Endothelial cell of umbilical vein (primary cell): ENCODE data around the gene PNMA8A. TPM values are rescaled to one million over a fixed set of nuclear protein-coding genes. Genes with fewer than 3 reads are reported as not detected.

ENCODE experiments used
- BruUV-seq: library from RNA; stranded (reverse); fragments of 400-500 nt; replicated peaks from 2 replicates; lab custom pipeline; 2021; lab: Mats Ljungman, UMichigan
- CTCF ChIA-PET: fragments of 300-600, 350-600 bp; sonication (Branson Sonifier 250); formaldehyde crosslinking; loops from one replicate; lab custom pipeline; 2021; ENCODE audit warnings: antibody characterized with exemption, inconsistent platforms; lab: Charles Lee
- POLR2A ChIA-PET: fragments of 300-600, 350-600 bp; sonication (Branson Sonifier 250); formaldehyde crosslinking; loops from one replicate; lab custom pipeline; 2021; ENCODE audit warnings: antibody characterized with exemption, inconsistent platforms; lab: Charles Lee
- DNase-seq: peaks from one replicate; pipeline ENCODE4 v3.0.0-alpha.2; 2011; ENCODE audit warnings: low read depth, low spot score
- FAIRE-seq: peaks from 2 replicates; lab custom pipeline; 2011; peaks lifted over from hg19 to GRCh38; lab: Jason Lieb, UNC
- H2AFZ ChIP-seq: 2 replicates; pipeline ENCODE4 v1.6.0; 2012; ENCODE audit warnings: low read depth, low read length, control low read depth, inconsistent platforms
- H3K27ac ChIP-seq: 2 replicates; pipeline ENCODE4 v1.5.1; 2011; ENCODE audit warnings: low read depth, mild to moderate bottlenecking, control low read depth, low read length, moderate library complexity; ENCODE audit not compliant: insufficient read depth
- H3K27me3 ChIP-seq, 2 experiments: 2 replicates each; pipeline versions ENCODE4 v1.6.0 to v1.6.1; 2011; ENCODE audit warnings: low read length in 2 of 2, mixed read lengths in 1 of 2; ENCODE audit not compliant: control insufficient read depth in 2 of 2, insufficient read depth in 2 of 2
- H3K36me3 ChIP-seq, 2 experiments: 2 replicates in 1 of 2; 3 replicates in 1 of 2; pipeline ENCODE4 v1.5.1; 2011; ENCODE audit warnings: low read length in 2 of 2, mild to moderate bottlenecking in 1 of 2, moderate library complexity in 1 of 2; ENCODE audit not compliant: control insufficient read depth in 2 of 2, insufficient read depth in 2 of 2; ENCODE audit errors: extremely low read depth in 1 of 2
- H3K4me1 ChIP-seq: 3 replicates; pipeline ENCODE4 v1.5.1; 2011; ENCODE audit warnings: mild to moderate bottlenecking, low read length; ENCODE audit not compliant: control insufficient read depth, insufficient read depth; ENCODE audit errors: extremely low read depth
- H3K4me2 ChIP-seq: 2 replicates; pipeline ENCODE4 v1.6.1; 2011; ENCODE audit warnings: low read length, control low read depth, mixed read lengths; ENCODE audit not compliant: insufficient read depth
- H3K4me3 ChIP-seq, 3 experiments: fragments of 200-600 bp in 1 of 3; sonication (generic), shearing (Covaris generic) in 1 of 3; replicated peaks in 1 of 3; 2 replicates each; pipeline ENCODE4 v1.5.1; 2011 to 2016; ENCODE audit warnings: control low read depth in 3 of 3, low read length in 3 of 3, mild to moderate bottlenecking in 2 of 3, inconsistent platforms in 1 of 3, low read depth in 1 of 3, moderate library complexity in 1 of 3; ENCODE audit not compliant: insufficient read depth in 1 of 3
- H3K79me2 ChIP-seq: 2 replicates; pipeline ENCODE4 v1.6.0; 2012; ENCODE audit warnings: low read length, inconsistent platforms; ENCODE audit not compliant: control insufficient read depth, insufficient read depth
- H3K9ac ChIP-seq: replicated peaks from 2 replicates; pipeline ENCODE3; 2011; ENCODE audit warnings: low read length, control low read depth; ENCODE audit not compliant: insufficient read depth; ENCODE audit errors: extremely low read depth
- H3K9me1 ChIP-seq: replicated peaks from 3 replicates; pipeline ENCODE4 v1.6.0; 2011; ENCODE audit warnings: mild to moderate bottlenecking, low read length; ENCODE audit not compliant: control insufficient read depth, insufficient read depth; ENCODE audit errors: extremely low read depth
- H3K9me3 ChIP-seq: replicated peaks from 2 replicates; pipeline ENCODE4 v1.5.1; 2012; ENCODE audit warnings: low read length, inconsistent platforms; ENCODE audit not compliant: control insufficient read depth, insufficient read depth
- H4K20me1 ChIP-seq: replicated peaks from 2 replicates; pipeline ENCODE3; 2011; ENCODE audit warnings: mild to moderate bottlenecking, low read length; ENCODE audit not compliant: control insufficient read depth, insufficient read depth; ENCODE audit errors: extremely low read depth
- GATA2 ChIP-seq: IDR thresholded peaks from 2 replicates; pipeline ENCODE4 v1.7.0; 2011; ENCODE audit warnings: low read depth, mild to moderate bottlenecking, moderate library complexity, mixed read lengths, low read length; ENCODE audit not compliant: insufficient read length, insufficient read depth
- JUN ChIP-seq: IDR thresholded peaks from 2 replicates; pipeline ENCODE4 v1.6.1; 2011; ENCODE audit warnings: borderline replicate concordance, low read depth; ENCODE audit not compliant: insufficient read length, insufficient read depth
- MYC ChIP-seq: IDR thresholded peaks from one replicate; pipeline ENCODE4 v1.6.1; 2011; ENCODE audit warnings: mild to moderate bottlenecking, low read depth, low read length
- POLR2A ChIP-seq: IDR thresholded peaks from 2 replicates; pipeline ENCODE4 v1.6.1; 2012; ENCODE audit warnings: low read depth, mild to moderate bottlenecking, control low read depth, low read length
- POLR2AphosphoS5 ChIP-seq: IDR thresholded peaks from 2 replicates; pipeline ENCODE4 v1.6.1; 2012; ENCODE audit warnings: low read depth, mild to moderate bottlenecking, control low read depth, low read length, moderate library complexity; ENCODE audit not compliant: insufficient read depth
- dilution Hi-C: fragments of 300-500 bp; cut with MboI; formaldehyde crosslinking; loops from one replicate; pipeline ENCODE4 v1.15.0; 2019; ENCODE audit warnings: low sequenced_read_pairs; ENCODE audit not compliant: extremely low pct_ligation_motif_present
- intact Hi-C: fragments of 100-400 bp; cut with micrococcal nuclease; formaldehyde crosslinking; loops from one replicate; pipeline ENCODE4 v1.10.0; 2022
- polyA plus RNA-seq, 4 experiments: library from polyadenylated mRNA; depleted of rRNA in 3 of 4; stranded (reverse) in 3 of 4; unstranded in 1 of 4; fragments of >200 nt; gene quantifications; 2 replicates each; pipeline versions ENCODE4 v1.2.1 to v1.2.3, GENCODE V29; 2011 to 2012; ENCODE audit warnings: missing spikeins in 1 of 4
- total RNA-seq: library from RNA; stranded (reverse); gene quantifications from 2 replicates; pipeline ENCODE4 v1.2.3, GENCODE V29; 2021
- TF ChIP-seq, protein P1 (sequence below), 2 donors: IDR thresholded peaks; 1 replicate in 1 of 2; 2 replicates in 1 of 2; pipeline ENCODE4 v1.5.1; 2011; ENCODE audit warnings: low read length in 2 of 2, mild to moderate bottlenecking in 2 of 2, moderate library complexity in 2 of 2, control low read depth in 1 of 2, inconsistent platforms in 1 of 2, low read depth in 1 of 2; ENCODE audit not compliant: insufficient read depth in 1 of 2; ENCODE audit errors: extremely low read depth in 1 of 2

PNMA8A gene
- total and polyA plus RNA-seq, 2 donors (not counting 3 experiments of a cell fraction or from before 2014, with no cell fraction given), result 0.25 to 0.27 TPM

DNA sequence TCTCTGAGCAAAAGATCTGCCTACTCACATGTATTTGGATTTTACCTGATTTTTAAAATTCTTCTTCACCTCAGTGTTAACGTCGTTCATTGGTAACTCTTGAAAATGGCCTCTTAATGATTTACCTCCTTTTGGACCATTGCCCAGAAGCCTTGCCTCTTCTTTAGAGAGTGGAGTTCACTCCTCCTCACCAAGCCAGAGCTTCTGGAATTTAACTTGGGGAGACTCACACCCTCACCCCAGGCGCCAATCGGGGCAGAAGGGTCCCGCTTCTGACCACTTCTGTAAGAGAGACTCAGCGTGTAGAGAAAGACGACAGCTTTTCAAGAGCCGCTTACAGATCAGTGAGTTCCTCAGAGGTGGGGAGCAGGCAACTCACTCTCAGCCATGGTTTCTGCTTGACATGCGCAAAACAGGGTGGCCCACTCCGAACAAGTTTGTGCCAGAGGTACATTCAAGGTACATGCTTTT, 45.3 kb downstream of the PNMA8A start:
- CTCF ChIA-PET, result interaction anchor here (1.6 kb wide), 1 partner anchor 10 kb away, joined by 8 read pairs; no protein-coding TSS in a partner anchor

More for the DNA sequence above, 45.3 kb downstream of the PNMA8A start:
- dilution Hi-C loops, result no loop called here
- H3K9ac ChIP-seq, result no peak overlapping the region
- H3K27me3 ChIP-seq, result peaks cover 22 to 33% of the 10 kb centered on the region in 2 experiments
- H3K4me2 ChIP-seq, result peak overlapping the region; percentile 56
- BruUV-seq, result no TSS peak
- H3K27ac ChIP-seq, result no peak overlapping the region
- no peak for FAIRE-seq
- no peaks in the 10 kb centered on the region for H3K9me1 ChIP-seq
- H2AFZ ChIP-seq, result peak overlapping the region; percentile 75
- POLR2A ChIA-PET, result interaction anchor here (0.7 kb wide), 1 partner anchor 36 kb away, joined by 8 read pairs; no protein-coding TSS in a partner anchor
- H4K20me1 ChIP-seq, result no peaks in the 10 kb centered on the region
- peak overlapping the region; percentile 23 to 51 (median 27) for H3K4me3 ChIP-seq
- H3K79me2 ChIP-seq, result no peaks in the 10 kb centered on the region
- no peak for DNase-seq
- intact Hi-C loops, result no loop called here
- peaks cover 6% of the 10 kb centered on the region for H3K4me1 ChIP-seq
- H3K36me3 ChIP-seq, result no peaks in the 10 kb centered on the region
- no peak for TF ChIP-seq JUN
- no peak for TF ChIP-seq POLR2A
- TF ChIP-seq, protein P1, sequence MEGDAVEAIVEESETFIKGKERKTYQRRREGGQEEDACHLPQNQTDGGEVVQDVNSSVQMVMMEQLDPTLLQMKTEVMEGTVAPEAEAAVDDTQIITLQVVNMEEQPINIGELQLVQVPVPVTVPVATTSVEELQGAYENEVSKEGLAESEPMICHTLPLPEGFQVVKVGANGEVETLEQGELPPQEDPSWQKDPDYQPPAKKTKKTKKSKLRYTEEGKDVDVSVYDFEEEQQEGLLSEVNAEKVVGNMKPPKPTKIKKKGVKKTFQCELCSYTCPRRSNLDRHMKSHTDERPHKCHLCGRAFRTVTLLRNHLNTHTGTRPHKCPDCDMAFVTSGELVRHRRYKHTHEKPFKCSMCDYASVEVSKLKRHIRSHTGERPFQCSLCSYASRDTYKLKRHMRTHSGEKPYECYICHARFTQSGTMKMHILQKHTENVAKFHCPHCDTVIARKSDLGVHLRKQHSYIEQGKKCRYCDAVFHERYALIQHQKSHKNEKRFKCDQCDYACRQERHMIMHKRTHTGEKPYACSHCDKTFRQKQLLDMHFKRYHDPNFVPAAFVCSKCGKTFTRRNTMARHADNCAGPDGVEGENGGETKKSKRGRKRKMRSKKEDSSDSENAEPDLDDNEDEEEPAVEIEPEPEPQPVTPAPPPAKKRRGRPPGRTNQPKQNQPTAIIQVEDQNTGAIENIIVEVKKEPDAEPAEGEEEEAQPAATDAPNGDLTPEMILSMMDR (IDR thresholded peaks at IDR 0.05; ENCODE audit: extremely low read depth in 1 of 2, insufficient read depth in 1 of 2, low read depth in 1 of 2, low read length in 2 of 2), result no peak
- TF ChIP-seq POLR2AphosphoS5, result no peak
- no peak for TF ChIP-seq MYC
- no peak for TF ChIP-seq GATA2
- H3K9me3 ChIP-seq, result no peaks in the 10 kb centered on the region
